Sigmoid colon (tissue), 4 donors: ENCODE measurements around the gene HOMER2.

ENCODE experiments used
- POLR2A ChIP-seq, 2 donors: fragments of 450-650 bp; IDR thresholded peaks; one replicate each; pipeline ENCODE4 v1.6.1; 2016; ENCODE audit warnings: antibody characterized with exemption in 2 of 2, mild to moderate bottlenecking in 2 of 2, moderate library complexity in 2 of 2
- POLR2AphosphoS5 ChIP-seq, 4 donors: sonication (generic); formaldehyde crosslinking; IDR thresholded peaks; one replicate each; pipeline ENCODE4 v1.6.1; 2017; ENCODE audit warnings: antibody characterized with exemption in 4 of 4
- TF ChIP-seq, protein P1 (sequence below), 4 experiments: fragments of 450-650 bp in 3 of 4; fragments of 200-600 bp in 1 of 4; IDR thresholded peaks; one replicate each; pipeline ENCODE4 v1.5.1; 2016 to 2019; ENCODE audit warnings: antibody characterized with exemption in 4 of 4, mild to moderate bottlenecking in 3 of 4, moderate library complexity in 2 of 4

DNA sequence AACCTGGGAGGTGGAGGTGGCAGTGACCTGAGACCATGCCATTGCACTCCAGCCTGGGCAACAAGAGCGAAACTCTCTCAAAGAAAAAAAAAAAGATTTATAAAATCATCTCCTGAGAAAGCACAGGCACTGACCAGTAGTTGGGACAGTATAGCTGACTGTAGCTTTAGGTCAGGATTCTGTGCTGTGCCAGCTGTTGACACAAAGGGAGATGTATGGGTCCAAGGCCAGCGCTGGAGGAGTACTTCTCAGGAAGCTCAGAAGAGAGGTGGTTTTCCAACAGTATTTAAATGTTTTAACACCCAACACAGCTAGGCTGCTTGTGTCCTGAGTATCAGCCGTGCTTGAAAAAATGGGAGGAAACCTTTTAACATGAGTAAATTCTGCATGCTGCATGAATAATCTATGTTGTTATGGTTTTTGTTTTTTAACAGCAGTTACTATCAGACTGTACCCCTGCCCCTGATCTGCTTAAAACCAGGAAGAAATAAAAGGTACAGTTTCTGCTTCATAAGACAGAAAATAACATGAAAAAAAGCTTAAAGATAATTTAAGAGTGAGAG, 40.0 kb upstream of the HOMER2 start:
- TF ChIP-seq, protein P1, sequence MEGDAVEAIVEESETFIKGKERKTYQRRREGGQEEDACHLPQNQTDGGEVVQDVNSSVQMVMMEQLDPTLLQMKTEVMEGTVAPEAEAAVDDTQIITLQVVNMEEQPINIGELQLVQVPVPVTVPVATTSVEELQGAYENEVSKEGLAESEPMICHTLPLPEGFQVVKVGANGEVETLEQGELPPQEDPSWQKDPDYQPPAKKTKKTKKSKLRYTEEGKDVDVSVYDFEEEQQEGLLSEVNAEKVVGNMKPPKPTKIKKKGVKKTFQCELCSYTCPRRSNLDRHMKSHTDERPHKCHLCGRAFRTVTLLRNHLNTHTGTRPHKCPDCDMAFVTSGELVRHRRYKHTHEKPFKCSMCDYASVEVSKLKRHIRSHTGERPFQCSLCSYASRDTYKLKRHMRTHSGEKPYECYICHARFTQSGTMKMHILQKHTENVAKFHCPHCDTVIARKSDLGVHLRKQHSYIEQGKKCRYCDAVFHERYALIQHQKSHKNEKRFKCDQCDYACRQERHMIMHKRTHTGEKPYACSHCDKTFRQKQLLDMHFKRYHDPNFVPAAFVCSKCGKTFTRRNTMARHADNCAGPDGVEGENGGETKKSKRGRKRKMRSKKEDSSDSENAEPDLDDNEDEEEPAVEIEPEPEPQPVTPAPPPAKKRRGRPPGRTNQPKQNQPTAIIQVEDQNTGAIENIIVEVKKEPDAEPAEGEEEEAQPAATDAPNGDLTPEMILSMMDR (IDR thresholded peaks at IDR 0.05) = no peak
- no peak for TF ChIP-seq POLR2A (IDR thresholded peaks at IDR 0.05)
- no peak for TF ChIP-seq POLR2AphosphoS5 (IDR thresholded peaks at IDR 0.05)
